GM12878 (cell line): ENCODE results near the gene CDC5L. TPM values are rescaled to one million over a fixed set of nuclear protein-coding genes. Genes with fewer than 3 reads are reported as not detected.

ENCODE experiments used
- ATAC-seq: fragments of 200-7000 bp; cut with Tn5 transposase; 3 replicates; pipeline ENCODE4 v1.9.1; 2020; ENCODE audit warnings: mild to moderate bottlenecking, moderate library complexity
- BruUV-seq: library from RNA; stranded (reverse); fragments of 400-500 nt; replicated peaks from 2 replicates; lab custom pipeline; 2021; lab: Mats Ljungman, UMichigan
- CTCF ChIA-PET: fragments of 300-600 bp; sonication (Branson Sonifier 250); formaldehyde crosslinking; extraction: SDS; loops from one replicate; lab custom pipeline; 2021; ENCODE audit warnings: inconsistent platforms; lab: Yijun Ruan, JAX
- POLR2A ChIA-PET: fragments of 350-600 bp; formaldehyde crosslinking; extraction: SDS; loops from one replicate; lab custom pipeline; 2021; ENCODE audit warnings: inconsistent platforms; lab: Charles Lee
- RAD21 ChIA-PET: fragments of 300-600 bp; sonication (Branson Sonifier 250); formaldehyde crosslinking; loops from one replicate; lab custom pipeline; 2023; ENCODE audit warnings: antibody characterized with exemption; ENCODE audit not compliant: unreplicated experiment; lab: Charles Lee
- SMC1A ChIA-PET: fragments of 300-600 bp; sonication (Branson Sonifier 250); formaldehyde crosslinking; loops from one replicate; lab custom pipeline; 2023; ENCODE audit not compliant: unreplicated experiment, uncharacterized antibody; lab: Charles Lee
- DNase-seq: peaks from one replicate; pipeline ENCODE4 v3.0.0-alpha.2; 2011; ENCODE audit warnings: low read depth, low spot score
- FAIRE-seq: peaks from 3 replicates; lab custom pipeline; 2011; peaks lifted over from hg19 to GRCh38; lab: Jason Lieb, UNC
- H2AFZ ChIP-seq: 2 replicates; pipeline ENCODE4 v1.6.0; 2011; ENCODE audit warnings: low read depth, low read length, control low read depth; ENCODE audit not compliant: control insufficient read depth
- H3K27ac ChIP-seq: 2 replicates; pipeline ENCODE4 v1.5.1; 2011; ENCODE audit warnings: control low read depth; ENCODE audit not compliant: control insufficient read depth, insufficient read depth
- H3K27me3 ChIP-seq, 2 experiments: replicated peaks in 1 of 2; 2 replicates each; pipeline versions ENCODE4 v1.6.0 to v1.6.1; 2011; ENCODE audit warnings: low read length in 1 of 2; ENCODE audit not compliant: control insufficient read depth in 2 of 2, insufficient read depth in 2 of 2
- H3K36me3 ChIP-seq, 2 experiments: 2 replicates each; pipeline ENCODE4 v1.5.1; 2011; ENCODE audit warnings: low read length in 1 of 2; ENCODE audit not compliant: control insufficient read depth in 2 of 2, insufficient read depth in 2 of 2
- H3K4me1 ChIP-seq: 2 replicates; pipeline ENCODE4 v1.6.1; 2011; ENCODE audit warnings: mild to moderate bottlenecking, low read length, moderate library complexity, mixed read lengths; ENCODE audit not compliant: control insufficient read depth, insufficient read depth
- H3K4me2 ChIP-seq: 2 replicates; pipeline ENCODE4 v1.6.0; 2011; ENCODE audit warnings: control low read depth; ENCODE audit not compliant: control insufficient read depth, insufficient read depth
- H3K4me3 ChIP-seq: fragments of 200-600 bp; sonication (generic); 2 replicates; pipeline ENCODE4 v1.5.1; 2016
- H3K79me2 ChIP-seq: 2 replicates; pipeline ENCODE4 v1.6.0; 2011; ENCODE audit warnings: low read length; ENCODE audit not compliant: control insufficient read depth, insufficient read depth
- H3K9ac ChIP-seq: 2 replicates; pipeline ENCODE4 v1.8.0; 2011; ENCODE audit warnings: low read length, control low read depth, mixed read lengths; ENCODE audit not compliant: control insufficient read depth, insufficient read depth
- H3K9me3 ChIP-seq: replicated peaks from 3 replicates; pipeline ENCODE4 v1.5.1; 2011; ENCODE audit warnings: mild to moderate bottlenecking, low read length; ENCODE audit not compliant: control insufficient read depth, insufficient read depth
- H4K20me1 ChIP-seq: 2 replicates; pipeline ENCODE4 v1.6.0; 2011; ENCODE audit not compliant: control insufficient read depth, insufficient read depth
- DPF2 ChIP-seq: fragments of 450-650 bp; IDR thresholded peaks from 2 replicates; pipeline ENCODE4 v1.6.1; 2017; ENCODE audit warnings: mild to moderate bottlenecking
- FOS ChIP-seq: IDR thresholded peaks from 3 replicates; pipeline ENCODE4 v1.6.1; 2011; ENCODE audit warnings: borderline replicate concordance; ENCODE audit not compliant: insufficient read length; ENCODE audit errors: extremely low read depth
- FOXM1 ChIP-seq: IDR thresholded peaks from 2 replicates; pipeline ENCODE4 v1.6.1; 2012; ENCODE audit warnings: low read depth, mild to moderate bottlenecking, inconsistent platforms, low read length, moderate library complexity
- HDGF ChIP-seq: fragments of 450-650 bp; IDR thresholded peaks from 2 replicates; pipeline ENCODE4 v1.6.1; 2016; ENCODE audit warnings: antibody characterized with exemption
- JUND ChIP-seq: IDR thresholded peaks from 2 replicates; pipeline ENCODE4 v1.6.1; 2012; ENCODE audit warnings: low read depth, mild to moderate bottlenecking, low read length, improper control_type of control experiment, moderate library complexity
- MYC ChIP-seq: IDR thresholded peaks from 2 replicates; pipeline ENCODE4 v1.6.1; 2011; ENCODE audit warnings: mild to moderate bottlenecking, low read length, moderate library complexity, inconsistent platforms; ENCODE audit not compliant: insufficient read depth, insufficient replicate concordance, insufficient read length, severe bottlenecking
- SIX5 ChIP-seq: IDR thresholded peaks from 2 replicates; pipeline ENCODE4 v1.6.1; 2011; ENCODE audit warnings: mild to moderate bottlenecking, low read depth, low read length, moderate library complexity; ENCODE audit not compliant: severe bottlenecking
- TBL1XR1 ChIP-seq: IDR thresholded peaks from 2 replicates; pipeline ENCODE4 v1.6.1; 2012; ENCODE audit warnings: low read depth, low read length, improper control_type of control experiment
- ZBTB40 ChIP-seq: fragments of 450-650 bp; IDR thresholded peaks from 2 replicates; pipeline ENCODE4 v1.6.1; 2016; ENCODE audit warnings: mild to moderate bottlenecking, moderate library complexity, borderline replicate concordance
- ZNF274 ChIP-seq: IDR thresholded peaks from one replicate; pipeline ENCODE4 v1.8.0; 2011; ENCODE audit not compliant: insufficient read length, insufficient read depth
- WGBS: methylation state at CpG from one replicate; pipeline ENCODE4 v1.1.6; 2016; ENCODE audit warnings: low lambda C conversion rate; ENCODE audit not compliant: insufficient replicate concordance, insufficient coverage; ENCODE audit errors: missing lambda C conversion rate; 5-methylcytosine and 5-hydroxymethylcytosine counted together
- in situ Hi-C: fragments of 300-500 bp; cut with MboI; formaldehyde crosslinking; loops from 9 replicates; pipeline ENCODE4 v1.14.3; 2018; ENCODE audit warnings: mixed read lengths
- intact Hi-C: fragments of 100-400 bp; cut with micrococcal nuclease; formaldehyde crosslinking; loops from one replicate; pipeline ENCODE4 v1.14.2; 2022; ENCODE audit not compliant: unreplicated experiment
- polyA plus RNA-seq, 11 experiments: library from polyadenylated mRNA; depleted of rRNA in 4 of 11; unstranded in 6 of 11; stranded (reverse) in 5 of 11; fragments of >200 nt; fragmentation: Nextera tagmentation in 4 of 11; fragmentation: Illumina TruSeq in 1 of 11; extraction: Ambion mirVana in 4 of 11; extraction: Trizol in 1 of 11; gene quantifications; 1 replicate in 1 of 11; 2 replicates in 10 of 11; pipeline versions ENCODE4 v1.2.1 to v1.2.3, GENCODE V29; 2011 to 2016; ENCODE audit warnings: inconsistent platforms in 2 of 11, missing spikeins in 2 of 11, low read depth in 1 of 11
- total RNA-seq, 4 experiments: library from RNA; depleted of rRNA in 3 of 4; stranded (reverse); fragments of >200 nt in 3 of 4; fragmentation: Illumina TruSeq in 1 of 4; extraction: Trizol in 1 of 4; gene quantifications; 2 replicates each; pipeline versions ENCODE4 v1.2.1 to v1.2.3, GENCODE V29; 2013 to 2021
- TF ChIP-seq, protein P1 (sequence below): fragments of 450-650 bp; IDR thresholded peaks from 2 replicates; pipeline ENCODE4 v1.6.1; 2016; ENCODE audit warnings: mild to moderate bottlenecking
- TF ChIP-seq, protein P2 (sequence below): fragments of 450-650 bp; IDR thresholded peaks from 2 replicates; pipeline ENCODE4 v1.6.1; 2017; ENCODE audit warnings: mild to moderate bottlenecking, low read depth, inconsistent platforms; ENCODE audit not compliant: poor library complexity, severe bottlenecking
- TF ChIP-seq, protein P3 (sequence below): fragments of 450-650 bp; IDR thresholded peaks from 2 replicates; pipeline ENCODE4 v1.6.1; 2018; ENCODE audit warnings: mild to moderate bottlenecking, low read depth, moderate library complexity; ENCODE audit not compliant: partially characterized antibody

The CDC5L gene
- total and polyA plus RNA-seq, 10 of the 15 experiments (the other 5 are each of a cell fraction or from before 2014, with no cell fraction given) = 13.2 to 29.4 (median 18.8) TPM

GRCh38 chr6:44377484-44377883 lies 10.0 kb upstream of the CDC5L start:
- H3K27me3 ChIP-seq = no peaks in the 10 kb centered on the region; a peak in 1 of 4 replicates
- ChIA-PET RAD21 (no interaction called here), CTCF (interaction anchor here (2.1 kb wide), 1 partner anchor 109 kb away, joined by 5 read pairs; no protein-coding TSS in a partner anchor), SMC1A (interaction anchor here (0.7 kb wide), 1 partner anchor 18 kb away, joined by 3 read pairs; no protein-coding TSS in a partner anchor), POLR2A (no interaction called here)
- H4K20me1 ChIP-seq = no peaks in the 10 kb centered on the region
- H3K4me3 ChIP-seq = no peak overlapping the region
- intact Hi-C loops (no loop called here), in situ Hi-C loops (no loop called here)
- FAIRE-seq (no peak), DNase-seq (no peak), ATAC-seq (no peak)
- H3K4me1 ChIP-seq = no peaks in the 10 kb centered on the region
- H3K9me3 ChIP-seq = no peaks in the 10 kb centered on the region
- H3K4me2 ChIP-seq = no peak overlapping the region
- no TSS peak for BruUV-seq
- no peak overlapping the region for H3K9ac ChIP-seq
- no peaks in the 10 kb centered on the region for H3K36me3 ChIP-seq
- H2AFZ ChIP-seq = no peak overlapping the region
- H3K27ac ChIP-seq = no peak overlapping the region
- H3K79me2 ChIP-seq = no peaks in the 10 kb centered on the region
- WGBS = 46% methylated on average over 3 of the region's 3 CpGs
- TF ChIP-seq FOXM1 (no peak), JUND (no peak), ZNF274 (no peak), TBL1XR1 (no peak), DPF2 (no peak), SIX5 (no peak), MYC (no peak), FOS (no peak), ZBTB40 (no peak), HDGF (no peak)
- TF ChIP-seq, protein P1, sequence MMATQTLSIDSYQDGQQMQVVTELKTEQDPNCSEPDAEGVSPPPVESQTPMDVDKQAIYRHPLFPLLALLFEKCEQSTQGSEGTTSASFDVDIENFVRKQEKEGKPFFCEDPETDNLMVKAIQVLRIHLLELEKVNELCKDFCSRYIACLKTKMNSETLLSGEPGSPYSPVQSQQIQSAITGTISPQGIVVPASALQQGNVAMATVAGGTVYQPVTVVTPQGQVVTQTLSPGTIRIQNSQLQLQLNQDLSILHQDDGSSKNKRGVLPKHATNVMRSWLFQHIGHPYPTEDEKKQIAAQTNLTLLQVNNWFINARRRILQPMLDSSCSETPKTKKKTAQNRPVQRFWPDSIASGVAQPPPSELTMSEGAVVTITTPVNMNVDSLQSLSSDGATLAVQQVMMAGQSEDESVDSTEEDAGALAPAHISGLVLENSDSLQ = no peak
- TF ChIP-seq, protein P2, sequence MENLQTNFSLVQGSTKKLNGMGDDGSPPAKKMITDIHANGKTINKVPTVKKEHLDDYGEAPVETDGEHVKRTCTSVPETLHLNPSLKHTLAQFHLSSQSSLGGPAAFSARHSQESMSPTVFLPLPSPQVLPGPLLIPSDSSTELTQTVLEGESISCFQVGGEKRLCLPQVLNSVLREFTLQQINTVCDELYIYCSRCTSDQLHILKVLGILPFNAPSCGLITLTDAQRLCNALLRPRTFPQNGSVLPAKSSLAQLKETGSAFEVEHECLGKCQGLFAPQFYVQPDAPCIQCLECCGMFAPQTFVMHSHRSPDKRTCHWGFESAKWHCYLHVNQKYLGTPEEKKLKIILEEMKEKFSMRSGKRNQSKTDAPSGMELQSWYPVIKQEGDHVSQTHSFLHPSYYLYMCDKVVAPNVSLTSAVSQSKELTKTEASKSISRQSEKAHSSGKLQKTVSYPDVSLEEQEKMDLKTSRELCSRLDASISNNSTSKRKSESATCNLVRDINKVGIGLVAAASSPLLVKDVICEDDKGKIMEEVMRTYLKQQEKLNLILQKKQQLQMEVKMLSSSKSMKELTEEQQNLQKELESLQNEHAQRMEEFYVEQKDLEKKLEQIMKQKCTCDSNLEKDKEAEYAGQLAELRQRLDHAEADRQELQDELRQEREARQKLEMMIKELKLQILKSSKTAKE = no peak
- TF ChIP-seq, protein P3, sequence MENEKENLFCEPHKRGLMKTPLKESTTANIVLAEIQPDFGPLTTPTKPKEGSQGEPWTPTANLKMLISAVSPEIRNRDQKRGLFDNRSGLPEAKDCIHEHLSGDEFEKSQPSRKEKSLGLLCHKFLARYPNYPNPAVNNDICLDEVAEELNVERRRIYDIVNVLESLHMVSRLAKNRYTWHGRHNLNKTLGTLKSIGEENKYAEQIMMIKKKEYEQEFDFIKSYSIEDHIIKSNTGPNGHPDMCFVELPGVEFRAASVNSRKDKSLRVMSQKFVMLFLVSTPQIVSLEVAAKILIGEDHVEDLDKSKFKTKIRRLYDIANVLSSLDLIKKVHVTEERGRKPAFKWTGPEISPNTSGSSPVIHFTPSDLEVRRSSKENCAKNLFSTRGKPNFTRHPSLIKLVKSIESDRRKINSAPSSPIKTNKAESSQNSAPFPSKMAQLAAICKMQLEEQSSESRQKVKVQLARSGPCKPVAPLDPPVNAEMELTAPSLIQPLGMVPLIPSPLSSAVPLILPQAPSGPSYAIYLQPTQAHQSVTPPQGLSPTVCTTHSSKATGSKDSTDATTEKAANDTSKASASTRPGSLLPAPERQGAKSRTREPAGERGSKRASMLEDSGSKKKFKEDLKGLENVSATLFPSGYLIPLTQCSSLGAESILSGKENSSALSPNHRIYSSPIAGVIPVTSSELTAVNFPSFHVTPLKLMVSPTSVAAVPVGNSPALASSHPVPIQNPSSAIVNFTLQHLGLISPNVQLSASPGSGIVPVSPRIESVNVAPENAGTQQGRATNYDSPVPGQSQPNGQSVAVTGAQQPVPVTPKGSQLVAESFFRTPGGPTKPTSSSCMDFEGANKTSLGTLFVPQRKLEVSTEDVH = no peak
